ENCODE results near the gene MYO1F. TPM values are rescaled to one million over a fixed set of nuclear protein-coding genes. Genes with fewer than 3 reads are reported as not detected.

The MYO1F gene
- polyA plus RNA-seq, 3 donors, result 121 to 707 (median 197) TPM

- Mint-ChIP-seq H3K4me3 (no peak overlapping the region), H3K36me3 (peaks cover 42 to 80% of the 10 kb centered on the region in 2 donors), H3K9me3 (no peaks in the 10 kb centered on the region), H3K27ac (peak overlapping the region; percentile 71 to 95 (median 84)), H3K4me1 (peaks cover 72% of the 10 kb centered on the region), H3K27me3 (ENCODE audit: low read depth in 3 of 3) (peaks cover 0 to 3% (median under 1%) of the 10 kb centered on the region in 3 donors)
- Histone ChIP-seq H3K4me3 (replicated peaks in 1 of 3; ENCODE audit: low read depth in 2 of 3, low read length in 3 of 3) (no peak overlapping the region), H3K79me2 (ENCODE audit: insufficient read depth, low read length) (peaks cover 100% of the 10 kb centered on the region), H3K9ac (ENCODE audit: insufficient read depth, low read length, poor library complexity, severe bottlenecking) (no peak overlapping the region), H4K20me1 (ENCODE audit: insufficient read depth, low read length) (peaks cover 94% of the 10 kb centered on the region), H3K27ac (ENCODE audit: low read depth in 1 of 2, low read length in 2 of 2) (peak overlapping the region in 1 of 2 donors; percentile 83), H3K27me3 (ENCODE audit: control insufficient read depth in 2 of 2, insufficient read depth in 2 of 2, low read length in 2 of 2) (no peaks in the 10 kb centered on the region), H3K4me2 (replicated peaks; ENCODE audit: extremely low read depth, low read length, poor library complexity, severe bottlenecking) (no peak overlapping the region), H3K4me1 (ENCODE audit: control insufficient read depth in 1 of 2, insufficient read depth in 2 of 2, low read length in 2 of 2) (peaks cover 61 to 78% of the 10 kb centered on the region in 2 donors), H3K9me3 (replicated peaks in 1 of 2; ENCODE audit: control insufficient read depth in 1 of 2, insufficient read depth in 1 of 2, low read length in 2 of 2) (no peaks in the 10 kb centered on the region), H2AFZ (ENCODE audit: insufficient read depth, low read depth, low read length, poor library complexity, severe bottlenecking) (no peak overlapping the region), H3K36me3 (replicated peaks in 1 of 2; ENCODE audit: control insufficient read depth in 1 of 2, insufficient read depth in 2 of 2, low read length in 2 of 2) (peaks cover 12 to 59% of the 10 kb centered on the region in 2 donors)
- WGBS (ENCODE audit: insufficient coverage), result 6% methylated on average over 1 of the region's 2 CpGs
- no peak for TF ChIP-seq CTCF (IDR thresholded peaks at IDR 0.05)
- intact Hi-C loops (cut with micrococcal nuclease), result loop anchor here in 1 of 2 donors (5.0 kb wide), 1 partner anchor 44 kb away; no protein-coding TSS in a partner anchor
- no peak for DNase-seq
Measured at GRCh38 chr19:8561075-8561764, 16.0 kb downstream of the MYO1F start.

GRCh38 chr19:8558325-8558724 is 18.9 kb downstream of the MYO1F start:
- DNase-seq, result no peak
- peaks cover 100% of the 10 kb centered on the region for H3K79me2 ChIP-seq (ENCODE audit: insufficient read depth, low read length)
- H2AFZ ChIP-seq (ENCODE audit: insufficient read depth, low read depth, low read length, poor library complexity, severe bottlenecking), result no peak overlapping the region
- TF ChIP-seq CTCF (IDR thresholded peaks at IDR 0.05), result no peak
- H3K9me3 ChIP-seq (replicated peaks in 1 of 2; ENCODE audit: control insufficient read depth in 1 of 2, insufficient read depth in 1 of 2, low read length in 2 of 2), result no peaks in the 10 kb centered on the region
- no peak overlapping the region for H3K4me2 ChIP-seq (replicated peaks; ENCODE audit: extremely low read depth, low read length, poor library complexity, severe bottlenecking)
- peaks cover 34 to 76% of the 10 kb centered on the region in 2 donors for H3K36me3 ChIP-seq (replicated peaks in 1 of 2; ENCODE audit: control insufficient read depth in 1 of 2, insufficient read depth in 2 of 2, low read length in 2 of 2)
- no peaks in the 10 kb centered on the region for H3K9me3 Mint-ChIP-seq
- intact Hi-C loops (cut with micrococcal nuclease), result no loop called here
- H3K9ac ChIP-seq (ENCODE audit: insufficient read depth, low read length, poor library complexity, severe bottlenecking), result peak overlapping the region; percentile 38
- peaks cover 52 to 89% of the 10 kb centered on the region in 2 donors for H3K36me3 Mint-ChIP-seq
- WGBS (ENCODE audit: insufficient coverage), result no CpG with 5 or more reads among the region's 2 CpGs
- peaks cover 32 to 50% of the 10 kb centered on the region in 2 donors for H3K4me1 ChIP-seq (ENCODE audit: control insufficient read depth in 1 of 2, insufficient read depth in 2 of 2, low read length in 2 of 2)
- no peaks in the 10 kb centered on the region for H3K27me3 ChIP-seq (ENCODE audit: control insufficient read depth in 2 of 2, insufficient read depth in 2 of 2, low read length in 2 of 2)
- H3K27ac ChIP-seq (ENCODE audit: low read depth in 1 of 2, low read length in 2 of 2), result peak overlapping the region; percentile 58 to 80
- H3K4me3 ChIP-seq (replicated peaks in 1 of 3; ENCODE audit: low read depth in 2 of 3, low read length in 3 of 3), result no peak overlapping the region
- H3K4me1 Mint-ChIP-seq, result peaks cover 46% of the 10 kb centered on the region
- H3K27me3 Mint-ChIP-seq (ENCODE audit: low read depth in 3 of 3), result peaks cover 1 to 2% (median 1%) of the 10 kb centered on the region in 3 donors
- H3K27ac Mint-ChIP-seq, result peak overlapping the region; percentile 39 to 95 (median 74)
- peaks cover 100% of the 10 kb centered on the region for H4K20me1 ChIP-seq (ENCODE audit: insufficient read depth, low read length)
- no peak overlapping the region for H3K4me3 Mint-ChIP-seq

Measured in CD14-positive monocyte (primary cell).